ENCODE results near the gene GLT1D1. TPM values are rescaled to one million over a fixed set of nuclear protein-coding genes. Genes with fewer than 3 reads are reported as not detected.

Gene GLT1D1
- total and polyA plus RNA-seq, 2 of the 8 experiments (the other 6 are each of a cell fraction or from before 2014, with no cell fraction given): 1.5 to 3.6 TPM

DNA sequence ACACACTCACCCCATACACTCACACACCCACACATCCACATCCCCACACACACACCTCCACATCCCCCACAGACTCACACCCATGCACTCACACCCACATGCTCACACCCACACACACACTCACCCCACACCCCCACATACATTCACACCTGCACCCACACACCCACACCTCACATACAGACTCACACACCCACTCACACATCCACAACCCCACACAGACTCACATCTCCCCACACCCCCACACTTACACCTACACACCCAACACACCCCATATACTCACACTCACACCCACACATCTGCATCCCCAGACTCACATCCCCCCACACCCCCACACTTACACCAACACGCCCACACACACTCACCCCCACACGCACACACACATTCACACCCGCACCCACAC is 171.8 kb downstream of the GLT1D1 start (continued):
- TF ChIP-seq EGR1 (IDR thresholded peaks at IDR 0.05; ENCODE audit: borderline replicate concordance, low read depth, low read length) (no peak), RBBP5 (IDR thresholded peaks at IDR 0.05; ENCODE audit: borderline replicate concordance, low read depth, low read length) (no peak), SP1 (IDR thresholded peaks at IDR 0.05; ENCODE audit: low read depth, low read length) (no peak)

Data from H1 (cell line).